HCT116 (cell line): ENCODE data around the gene ENGASE. TPM values are rescaled to one million over a fixed set of nuclear protein-coding genes. Genes with fewer than 3 reads are reported as not detected.

Source experiments
- ATAC-seq: fragments of 200-7000 bp; cut with Tn5 transposase; 2 replicates; pipeline ENCODE4 v1.9.1; 2020; ENCODE audit warnings: mild to moderate bottlenecking, moderate library complexity
- BruUV-seq: library from RNA; stranded (reverse); fragments of 400-500 nt; replicated peaks from 2 replicates; lab custom pipeline; 2021; lab: Mats Ljungman, UMichigan
- CTCF ChIA-PET: fragments of 300-600 bp; sonication (Branson Sonifier 250); formaldehyde crosslinking; loops from one replicate; lab custom pipeline; 2021; ENCODE audit warnings: antibody characterized with exemption; lab: Charles Lee
- POLR2A ChIA-PET: fragments of 300-600, 350-600 bp; sonication (Branson Sonifier 250); formaldehyde crosslinking; loops from one replicate; lab custom pipeline; 2021; ENCODE audit warnings: antibody characterized with exemption; lab: Charles Lee
- RAD21 ChIA-PET, 2 experiments: fragments of 300-600 bp; sonication (Branson Sonifier 250); formaldehyde crosslinking; loops; one replicate each; lab custom pipeline; 2023; ENCODE audit warnings: low total read pairs in 2 of 2; ENCODE audit not compliant: uncharacterized antibody in 2 of 2, unreplicated experiment in 2 of 2, low non-redundant PET in 1 of 2; lab: Charles Lee
- DNase-seq: peaks from one replicate; pipeline ENCODE4 v3.0.0-alpha.2; 2010; ENCODE audit warnings: low read depth, low spot score
- H2AFZ ChIP-seq: fragments of 200-600 bp; shearing (Covaris generic), sonication (generic); 2 replicates; pipeline ENCODE4 v1.6.1; 2017; ENCODE audit warnings: low read depth, mixed run types, mixed read lengths, antibody characterized with exemption, low read length; ENCODE audit not compliant: poor library complexity, severe bottlenecking
- H3K27ac ChIP-seq: 2 replicates; pipeline ENCODE4 v1.5.1; 2012; ENCODE audit warnings: low read depth, low read length
- H3K27me3 ChIP-seq: fragments of 200-600 bp; sonication (generic); 2 replicates; pipeline ENCODE4 v1.6.1; 2016; ENCODE audit warnings: mixed run types, low read length, mixed read lengths; ENCODE audit not compliant: insufficient read depth
- H3K36me3 ChIP-seq, 2 experiments: fragments of 200-500 bp in 1 of 2; fragments of 200-600 bp in 1 of 2; sonication (Bioruptor generic) in 1 of 2; sonication (generic) in 1 of 2; 2 replicates each; pipeline versions ENCODE4 v1.5.1 to v1.6.1; 2014 to 2016; ENCODE audit warnings: low read length in 2 of 2, inconsistent platforms in 1 of 2, mixed read lengths in 1 of 2, mixed run types in 1 of 2; ENCODE audit not compliant: insufficient read depth in 2 of 2, control insufficient read depth in 1 of 2
- H3K4me1 ChIP-seq, 2 experiments: fragments of 200-600 bp in 1 of 2; sonication (generic) in 1 of 2; 2 replicates each; pipeline versions ENCODE4 v1.5.1 to v1.6.1; 2012 to 2017; ENCODE audit warnings: low read length in 2 of 2, inconsistent platforms in 1 of 2, mild to moderate bottlenecking in 1 of 2, mixed read lengths in 1 of 2, mixed run types in 1 of 2, moderate library complexity in 1 of 2; ENCODE audit not compliant: insufficient read depth in 2 of 2, control insufficient read depth in 1 of 2
- H3K4me2 ChIP-seq: fragments of 200-600 bp; sonication (generic); 2 replicates; pipeline ENCODE4 v1.6.1; 2017; ENCODE audit warnings: mixed run types, low read length, mixed read lengths
- H3K4me3 ChIP-seq, 2 experiments: fragments of 200-600 bp in 1 of 2; sonication (generic) in 1 of 2; replicated peaks in 1 of 2; 2 replicates each; pipeline ENCODE4 v1.5.1; 2011 to 2016; ENCODE audit warnings: low read length in 2 of 2, control low read depth in 1 of 2, low read depth in 1 of 2, mild to moderate bottlenecking in 1 of 2, mixed read lengths in 1 of 2, mixed run types in 1 of 2
- H3K79me2 ChIP-seq: fragments of 200-600 bp; sonication (generic); 2 replicates; pipeline ENCODE4 v1.6.1; 2017; ENCODE audit warnings: mild to moderate bottlenecking, mixed run types, low read length, moderate library complexity, mixed read lengths; ENCODE audit not compliant: insufficient read depth
- H3K9ac ChIP-seq: fragments of 200-600 bp; sonication (generic); 2 replicates; pipeline ENCODE4 v1.6.1; 2016; ENCODE audit warnings: low read length, mixed read lengths
- H3K9me2 ChIP-seq: fragments of 200-600 bp; sonication (generic), shearing (Covaris generic); 2 replicates; pipeline ENCODE4 v1.6.1; 2017; ENCODE audit warnings: mixed run types, mild to moderate bottlenecking, moderate library complexity; ENCODE audit not compliant: insufficient read depth
- H3K9me3 ChIP-seq, 2 experiments: fragments of 200-500 bp in 1 of 2; fragments of 200-600 bp in 1 of 2; sonication (Bioruptor generic) in 1 of 2; sonication (generic) in 1 of 2; 2 replicates each; pipeline ENCODE4 v1.6.1; 2014 to 2017; ENCODE audit warnings: low read length in 2 of 2, mixed read lengths in 2 of 2, inconsistent platforms in 1 of 2, low read depth in 1 of 2, mild to moderate bottlenecking in 1 of 2, mixed run types in 1 of 2, moderate library complexity in 1 of 2; ENCODE audit not compliant: control insufficient read depth in 1 of 2, insufficient read depth in 1 of 2
- H4K20me1 ChIP-seq: fragments of 200-600 bp; sonication (generic), shearing (Covaris generic); 2 replicates; pipeline ENCODE4 v1.6.1; 2017; ENCODE audit warnings: mixed run types, mild to moderate bottlenecking, moderate library complexity; ENCODE audit not compliant: insufficient read depth
- CBX3 ChIP-seq: IDR thresholded peaks from 2 replicates; pipeline ENCODE4 v1.6.1; 2012; ENCODE audit warnings: low read depth
- EGR1 ChIP-seq: IDR thresholded peaks from 2 replicates; pipeline ENCODE4 v1.6.1; 2012; ENCODE audit warnings: low read depth
- EZH2 ChIP-seq: fragments of 200-600 bp; sonication (generic); IDR thresholded peaks from 2 replicates; pipeline ENCODE4 v1.6.1; 2017; ENCODE audit warnings: antibody characterized with exemption, mixed run types
- JUND ChIP-seq: IDR thresholded peaks from 2 replicates; pipeline ENCODE4 v1.6.1; 2012
- POLR2AphosphoS5 ChIP-seq: IDR thresholded peaks from 2 replicates; pipeline ENCODE4 v1.6.1; 2011; ENCODE audit warnings: mild to moderate bottlenecking, low read depth, low read length, moderate library complexity
- ZBTB33 ChIP-seq: IDR thresholded peaks from 2 replicates; pipeline ENCODE4 v1.6.1; 2011; ENCODE audit warnings: mild to moderate bottlenecking, low read length, moderate library complexity; ENCODE audit not compliant: insufficient replicate concordance; ENCODE audit errors: extremely low read depth
- ZFX ChIP-seq: fragments of 450-650 bp; IDR thresholded peaks from 2 replicates; pipeline ENCODE4 v1.6.1; 2017
- ZNF274 ChIP-seq: fragments of 200-500 bp; sonication (Bioruptor generic); IDR thresholded peaks from 2 replicates; pipeline ENCODE4 v1.6.1; 2014; ENCODE audit warnings: mild to moderate bottlenecking, low read depth, low read length, inconsistent platforms
- intact Hi-C: fragments of 100-400 bp; cut with micrococcal nuclease; formaldehyde crosslinking; loops from 2 replicates; pipeline ENCODE4 v1.10.0; 2022
- total RNA-seq: library from RNA; stranded (reverse); gene quantifications from one replicate; pipeline ENCODE4 v1.2.1, GENCODE V29; 2021; ENCODE audit not compliant: unreplicated experiment
- TF ChIP-seq, protein P1 (sequence below): IDR thresholded peaks from 2 replicates; pipeline ENCODE4 v1.6.1; 2012
- TF ChIP-seq, protein P2 (sequence below): IDR thresholded peaks from 2 replicates; pipeline ENCODE4 v1.6.1; 2012; ENCODE audit warnings: low read depth

Gene ENGASE
- total RNA-seq, 1 experiment from 2014 or later = 54.2 TPM

DNA sequence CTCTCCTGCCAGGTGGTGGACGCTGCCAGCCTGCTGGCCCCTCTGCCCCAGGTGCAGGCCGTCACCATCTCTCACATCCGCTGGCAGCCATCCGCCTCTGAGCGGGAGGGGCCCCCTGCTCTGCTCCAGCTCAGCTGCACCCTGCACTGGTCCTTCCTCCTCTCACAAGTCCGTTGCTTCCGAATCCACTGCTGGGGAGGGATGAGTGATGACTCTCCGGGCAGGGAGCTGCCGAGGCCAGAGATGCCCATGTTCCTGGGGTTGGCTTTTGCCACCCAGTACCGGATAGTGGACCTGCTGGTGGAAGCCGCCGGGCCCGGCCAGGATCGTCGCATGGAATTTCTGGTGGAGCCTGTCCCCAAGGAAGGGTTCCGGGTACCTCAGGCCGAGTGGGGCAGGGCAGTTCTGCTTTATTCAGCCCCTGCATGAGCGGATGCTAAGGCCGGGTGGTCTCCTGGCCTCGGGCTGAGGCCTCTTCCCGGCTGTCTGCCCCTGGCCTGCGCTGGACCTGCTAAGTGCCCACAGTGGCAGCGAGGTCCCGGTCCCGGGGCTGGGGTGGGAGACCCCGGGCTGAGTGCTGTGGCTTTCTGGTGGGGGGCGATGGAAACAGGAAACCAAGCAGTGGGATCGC lies 11.4 kb downstream of the ENGASE start:
- ATAC-seq (no peak), DNase-seq (no peak)
- Histone ChIP-seq H3K9me3 (no peaks in the 10 kb centered on the region), H2AFZ (no peak overlapping the region), H3K4me1 (no peaks in the 10 kb centered on the region), H3K36me3 (peaks cover 13 to 16% of the 10 kb centered on the region in 2 experiments; a peak in 3 of 4 replicates), H3K4me3 (no peak overlapping the region), H3K27ac (no peak overlapping the region), H3K4me2 (no peak overlapping the region), H3K9ac (no peak overlapping the region), H4K20me1 (no peaks in the 10 kb centered on the region), H3K9me2 (no peaks in the 10 kb centered on the region), H3K27me3 (no peaks in the 10 kb centered on the region), H3K79me2 (no peaks in the 10 kb centered on the region)
- BruUV-seq = no TSS peak
- RAD21 ChIA-PET = no interaction called here
- TF ChIP-seq CBX3 (no peak), EZH2 (no peak), ZNF274 (no peak), EGR1 (no peak), ZFX (no peak)
- TF ChIP-seq, protein P1, sequence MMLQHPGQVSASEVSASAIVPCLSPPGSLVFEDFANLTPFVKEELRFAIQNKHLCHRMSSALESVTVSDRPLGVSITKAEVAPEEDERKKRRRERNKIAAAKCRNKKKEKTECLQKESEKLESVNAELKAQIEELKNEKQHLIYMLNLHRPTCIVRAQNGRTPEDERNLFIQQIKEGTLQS = no peak
- POLR2A ChIA-PET = interaction anchor here (1.4 kb wide), 1 partner anchor 11 kb away, joined by 4 read pairs; the partner anchor contains the start of gene ENGASE
- CTCF ChIA-PET = interaction anchor here (1.6 to 5.4 kb wide), 2 partner anchors 306 to 623 kb away, joined by 7 to 126 read pairs; no protein-coding TSS in a partner anchor
- intact Hi-C loops = loop anchor here (5.0 kb wide), 1 partner anchor 91 kb away; no protein-coding TSS in a partner anchor

GRCh38 chr17:79086609-79087427 lies 12.2 kb downstream of the ENGASE start:
- Histone ChIP-seq H3K4me2 (no peak overlapping the region), H3K36me3 (peaks cover 13 to 16% of the 10 kb centered on the region in 2 experiments; a peak in 3 of 4 replicates), H2AFZ (no peak overlapping the region), H3K4me1 (no peaks in the 10 kb centered on the region), H4K20me1 (no peaks in the 10 kb centered on the region), H3K9ac (no peak overlapping the region), H3K9me2 (no peaks in the 10 kb centered on the region), H3K79me2 (no peaks in the 10 kb centered on the region), H3K9me3 (no peaks in the 10 kb centered on the region), H3K27ac (no peak overlapping the region), H3K27me3 (no peaks in the 10 kb centered on the region), H3K4me3 (no peak overlapping the region)
- CTCF ChIA-PET = interaction anchor here (1.2 to 5.4 kb wide), 13 partner anchors 8 to 622 kb away, joined by 4 to 126 read pairs (median 5); partner anchors contain the start of gene ENGASE
- POLR2A ChIA-PET = interaction anchor here (1.4 kb wide), 1 partner anchor 12 kb away, joined by 4 read pairs; the partner anchor contains the start of gene ENGASE
- no peak for DNase-seq
- 0 out of 2 replicates have a peak, but pooled peaks have one; percentile 1 for ATAC-seq
- BruUV-seq = TSS peak; percentile 21
- RAD21 ChIA-PET = interaction anchor here (0.6 to 2.4 kb wide), 8 partner anchors 41 to 622 kb away, joined by 3 to 10 read pairs (median 4); no protein-coding TSS in a partner anchor
- intact Hi-C loops = loop anchor here (1.0 to 5.0 kb wide), 4 partner anchors 39 to 306 kb away; no protein-coding TSS in a partner anchor
- TF ChIP-seq ZBTB33 = no peak
- TF ChIP-seq POLR2AphosphoS5 = no peak
- TF ChIP-seq JUND = no peak
- no peak for TF ChIP-seq ZFX
- TF ChIP-seq, protein P2, sequence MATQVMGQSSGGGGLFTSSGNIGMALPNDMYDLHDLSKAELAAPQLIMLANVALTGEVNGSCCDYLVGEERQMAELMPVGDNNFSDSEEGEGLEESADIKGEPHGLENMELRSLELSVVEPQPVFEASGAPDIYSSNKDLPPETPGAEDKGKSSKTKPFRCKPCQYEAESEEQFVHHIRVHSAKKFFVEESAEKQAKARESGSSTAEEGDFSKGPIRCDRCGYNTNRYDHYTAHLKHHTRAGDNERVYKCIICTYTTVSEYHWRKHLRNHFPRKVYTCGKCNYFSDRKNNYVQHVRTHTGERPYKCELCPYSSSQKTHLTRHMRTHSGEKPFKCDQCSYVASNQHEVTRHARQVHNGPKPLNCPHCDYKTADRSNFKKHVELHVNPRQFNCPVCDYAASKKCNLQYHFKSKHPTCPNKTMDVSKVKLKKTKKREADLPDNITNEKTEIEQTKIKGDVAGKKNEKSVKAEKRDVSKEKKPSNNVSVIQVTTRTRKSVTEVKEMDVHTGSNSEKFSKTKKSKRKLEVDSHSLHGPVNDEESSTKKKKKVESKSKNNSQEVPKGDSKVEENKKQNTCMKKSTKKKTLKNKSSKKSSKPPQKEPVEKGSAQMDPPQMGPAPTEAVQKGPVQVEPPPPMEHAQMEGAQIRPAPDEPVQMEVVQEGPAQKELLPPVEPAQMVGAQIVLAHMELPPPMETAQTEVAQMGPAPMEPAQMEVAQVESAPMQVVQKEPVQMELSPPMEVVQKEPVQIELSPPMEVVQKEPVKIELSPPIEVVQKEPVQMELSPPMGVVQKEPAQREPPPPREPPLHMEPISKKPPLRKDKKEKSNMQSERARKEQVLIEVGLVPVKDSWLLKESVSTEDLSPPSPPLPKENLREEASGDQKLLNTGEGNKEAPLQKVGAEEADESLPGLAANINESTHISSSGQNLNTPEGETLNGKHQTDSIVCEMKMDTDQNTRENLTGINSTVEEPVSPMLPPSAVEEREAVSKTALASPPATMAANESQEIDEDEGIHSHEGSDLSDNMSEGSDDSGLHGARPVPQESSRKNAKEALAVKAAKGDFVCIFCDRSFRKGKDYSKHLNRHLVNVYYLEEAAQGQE = no peak
- TF ChIP-seq EGR1 = no peak
